GM21423 (cell line): ENCODE data around the gene FBH1.

ENCODE experiments used
- ATAC-seq: cut with Tn5 transposase; IDR thresholded peaks from one replicate; pipeline ENCODE4 v1.9.1; 2021; ENCODE audit warnings: mild to moderate bottlenecking, moderate library complexity; ENCODE audit not compliant: unreplicated experiment

Gene FBH1

DNA sequence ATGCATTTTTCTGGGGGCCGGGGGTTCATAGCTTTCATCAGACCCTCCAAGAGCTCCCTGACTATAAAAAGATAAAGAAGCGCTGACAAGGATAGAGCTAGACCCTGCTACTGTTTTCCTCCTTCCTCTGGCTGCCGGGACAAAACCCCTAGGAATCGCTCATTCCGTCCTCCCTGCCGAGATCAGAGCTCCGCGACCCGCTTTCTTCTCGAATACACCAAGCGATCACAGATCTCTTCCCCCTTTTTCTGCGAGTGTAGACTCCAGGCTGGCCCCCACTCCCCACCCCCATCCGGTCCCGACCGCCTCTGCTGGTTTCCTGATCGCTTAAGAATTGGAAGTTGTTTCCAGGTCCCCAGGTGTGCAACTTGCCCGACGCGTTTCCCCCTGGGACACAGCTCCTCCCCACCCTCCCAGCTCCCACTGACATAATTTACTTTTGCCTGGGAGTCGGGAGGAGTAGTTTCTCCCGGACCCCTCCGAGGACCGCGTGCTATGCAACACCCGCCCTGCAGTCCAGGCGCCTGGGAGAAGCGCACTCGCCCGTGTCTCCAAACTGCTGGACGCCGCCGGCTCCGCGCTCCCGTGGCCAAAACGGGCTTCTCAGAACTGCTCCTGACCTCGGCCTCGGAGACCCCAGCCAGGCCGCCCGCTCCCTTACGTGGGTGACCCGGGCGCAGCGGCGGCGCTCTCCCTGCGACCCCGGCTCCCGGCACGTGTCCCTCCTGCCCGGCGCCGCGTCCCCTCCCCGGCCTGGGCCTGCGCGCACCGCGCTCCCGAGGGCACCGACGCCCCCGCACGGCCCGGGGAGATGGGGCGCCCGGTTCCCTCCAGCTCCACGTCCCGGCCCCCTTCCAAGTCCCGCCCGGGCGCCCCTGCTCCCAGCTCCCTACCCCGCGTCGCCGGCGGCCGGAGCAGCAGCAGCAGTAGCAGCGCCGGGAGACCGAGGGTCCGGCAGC is 86.7 kb downstream of the FBH1 start:
- ATAC-seq = peak; percentile 14

DNA sequence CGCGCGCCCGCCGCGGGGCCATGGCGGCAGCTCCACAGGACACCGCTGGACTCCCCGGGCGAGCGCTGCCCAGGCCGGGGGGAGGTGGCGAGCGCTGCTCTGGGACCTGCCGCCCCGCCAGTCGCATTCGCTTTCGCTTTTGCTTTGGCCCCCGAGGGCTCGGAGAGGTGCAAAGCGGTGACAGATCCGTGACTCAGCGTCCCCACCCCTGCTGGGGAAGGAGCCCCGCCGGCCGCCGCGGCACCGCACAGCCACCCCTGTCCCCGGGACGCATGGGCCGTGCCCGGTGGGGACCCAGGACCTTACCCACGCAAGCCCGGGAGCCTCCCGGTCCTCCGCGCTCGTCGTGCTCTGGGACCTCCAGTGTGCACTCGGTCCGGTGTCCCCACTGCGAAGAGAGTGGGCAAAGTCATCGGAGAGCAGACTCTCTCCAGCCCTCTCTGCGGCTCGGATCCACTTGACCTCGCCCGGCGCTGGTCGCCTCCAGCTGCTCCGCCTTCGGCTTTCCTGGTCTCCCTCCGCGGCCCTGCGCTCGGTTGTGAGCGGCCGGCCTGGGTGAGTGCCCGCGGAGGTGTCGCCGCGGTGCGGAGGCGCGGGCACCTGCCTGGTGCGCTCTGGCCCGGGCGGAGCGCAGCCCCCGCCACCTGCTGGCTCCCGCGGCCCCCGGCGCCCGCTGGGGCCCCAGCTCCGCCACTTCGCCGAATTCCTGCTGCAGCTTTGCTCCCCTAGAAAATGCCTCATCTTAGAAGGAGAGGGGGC is 87.6 kb downstream of the FBH1 start, which contains the start of gene IL15RA:
Gene IL15RA (minus strand): TSS at position 73 of the 759 bp plus-strand sequence. CDS start 51 bp downstream, at position 22.
- peak; percentile 58 for ATAC-seq

DNA sequence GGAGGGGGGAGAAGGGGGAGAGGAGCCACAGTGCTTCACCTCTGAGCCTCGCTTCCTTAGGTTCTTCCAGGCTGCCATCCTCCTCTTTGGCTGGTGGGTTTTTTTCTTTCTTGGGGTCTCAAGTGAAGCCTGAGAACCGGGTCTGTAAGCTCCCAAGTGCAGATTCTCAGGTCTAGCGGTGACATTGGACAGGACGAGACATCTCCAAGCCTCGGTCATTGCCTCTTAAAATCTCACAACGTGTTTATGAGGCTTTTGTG is 88.1 kb downstream of the FBH1 start:
- ATAC-seq = no peak

DNA sequence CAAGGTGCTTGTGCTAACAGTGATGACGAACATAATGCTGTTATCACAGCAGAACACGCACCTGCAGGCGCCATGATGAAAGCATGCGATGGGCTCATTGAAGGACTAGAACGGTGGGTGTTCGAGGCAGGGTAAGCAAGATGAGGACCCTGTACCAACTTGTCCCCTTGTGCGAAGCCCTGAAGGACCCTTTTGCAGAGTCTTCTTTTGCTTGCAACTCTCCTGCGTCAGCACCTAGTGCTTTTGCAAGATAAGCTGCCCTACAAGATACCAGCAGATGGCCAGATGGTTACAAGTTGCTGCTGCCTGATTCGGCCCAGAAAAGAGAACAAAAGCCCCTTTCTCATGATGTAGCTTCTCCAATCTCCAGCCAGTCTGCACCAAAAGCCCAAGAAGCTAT is 91.5 kb downstream of the FBH1 start:
- no peak for ATAC-seq

DNA sequence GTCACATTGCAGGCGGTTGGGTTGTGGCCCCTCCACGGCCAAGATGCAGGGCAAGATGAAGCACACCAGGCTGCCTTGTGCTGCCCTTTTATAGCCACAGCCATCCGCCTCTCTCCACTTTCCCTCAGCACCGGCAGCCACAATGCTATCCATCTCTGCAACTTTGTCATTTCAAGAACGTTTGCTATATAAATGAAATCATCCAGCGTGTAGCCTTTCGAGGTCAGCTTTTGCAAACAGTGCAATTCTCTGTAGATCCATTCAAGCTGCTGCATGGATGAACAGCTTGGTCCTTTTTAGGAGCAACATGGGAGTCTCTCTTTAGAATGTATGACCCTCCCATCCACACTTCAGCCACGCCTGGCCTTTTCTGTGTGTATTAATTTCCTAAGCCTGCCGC is 93.7 kb downstream of the FBH1 start:
- no peak for ATAC-seq

DNA sequence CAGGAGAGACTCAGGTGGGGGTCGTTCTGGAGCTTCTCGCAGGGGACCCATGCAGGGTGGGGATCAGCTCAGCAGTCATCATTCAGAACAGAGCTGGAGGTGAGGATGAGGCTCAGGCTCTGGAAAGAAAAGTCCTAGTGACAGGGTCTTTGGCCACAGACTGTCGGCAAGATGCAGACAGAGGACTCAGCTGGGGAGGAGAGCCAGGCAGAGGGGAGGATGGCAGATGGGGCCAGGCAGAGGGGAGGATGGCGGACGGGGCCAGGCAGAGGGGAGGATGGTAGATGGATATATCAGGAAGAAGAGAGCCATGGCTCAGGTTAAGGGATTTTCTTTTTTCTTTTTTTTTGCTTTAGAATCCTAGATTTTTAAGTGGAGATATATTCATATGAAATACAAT is 95.0 kb downstream of the FBH1 start:
- ATAC-seq = no peak
